HT1080 (cell line): Measurements from ENCODE around the gene RBM45. TPM values are rescaled to one million over a fixed set of nuclear protein-coding genes. Genes with fewer than 3 reads are reported as not detected.
"Not testable (repeated sequence)": the region's sequence is repeated elsewhere in the genome, so short reads cannot be mapped to it uniquely, and the experiment has no call there.

Experiments used
- DNase-seq: peaks from one replicate; pipeline ENCODE4 v3.0.0-alpha.2; 2015; ENCODE audit warnings: low read depth
- total RNA-seq: library from RNA; depleted of rRNA; stranded (reverse); fragments of >200 nt; shearing (Covaris generic); gene quantifications from 2 replicates; pipeline ENCODE4 v1.2.3, GENCODE V29; 2014

RBM45 gene
- total RNA-seq, 1 experiment from 2014 or later = 17.1 TPM

GRCh38 chr2:178105566-178105965 lies 6.7 kb upstream of the RBM45 start:
- no peak for DNase-seq

GRCh38 chr2:178106053-178106452 lies 6.2 kb upstream of the RBM45 start:
- no peak for DNase-seq

GRCh38 chr2:178108176-178108575 lies 4.1 kb upstream of the RBM45 start:
- no peak for DNase-seq

- DNase-seq = peak; percentile 52
Measured at GRCh38 chr2:178109813-178110212, 2.4 kb upstream of the RBM45 start.

DNA sequence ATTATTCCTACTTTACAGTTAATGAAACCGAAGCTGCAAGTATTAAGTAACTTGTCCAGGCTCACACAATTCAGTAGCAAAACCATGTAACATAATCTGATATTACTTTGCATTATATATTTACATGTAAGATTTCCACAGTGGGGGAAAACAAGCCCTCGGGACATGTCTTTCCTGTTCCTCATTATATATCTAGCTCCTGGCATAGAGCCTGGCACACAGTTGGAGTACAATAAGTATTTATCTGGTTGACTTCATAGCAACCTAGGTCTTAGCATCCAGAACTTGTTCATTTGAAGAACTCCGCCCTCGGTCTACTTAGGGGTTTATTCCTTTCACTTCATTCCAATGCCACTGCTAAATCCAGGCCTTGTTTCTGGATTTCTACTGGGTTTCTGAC lies 1.6 kb upstream of the RBM45 start:
- DNase-seq = no peak

- DNase-seq = no peak
Measured at GRCh38 chr2:178111743-178112142, 494 bp upstream of the RBM45 start.

DNA sequence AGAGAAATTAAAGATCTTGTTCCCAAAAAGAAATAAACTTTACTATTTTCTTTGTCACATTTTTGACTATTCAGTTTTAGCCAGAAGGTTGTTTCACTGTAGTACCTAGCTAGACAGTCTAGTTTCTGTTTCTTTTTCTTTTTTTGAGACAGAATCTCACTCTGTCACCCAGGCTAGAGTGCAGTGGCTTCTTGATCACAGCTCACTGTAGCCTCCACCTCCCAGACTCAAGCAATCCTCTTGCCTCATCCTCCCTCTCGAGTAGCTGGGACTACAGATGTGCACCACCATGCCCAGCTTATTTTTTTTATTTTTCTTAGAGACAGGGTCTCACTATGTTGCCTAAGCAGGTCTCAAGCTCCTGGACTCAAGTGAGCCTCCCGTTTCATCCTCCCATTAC lies 2.2 kb downstream of the RBM45 start:
- no peak for DNase-seq

DNA sequence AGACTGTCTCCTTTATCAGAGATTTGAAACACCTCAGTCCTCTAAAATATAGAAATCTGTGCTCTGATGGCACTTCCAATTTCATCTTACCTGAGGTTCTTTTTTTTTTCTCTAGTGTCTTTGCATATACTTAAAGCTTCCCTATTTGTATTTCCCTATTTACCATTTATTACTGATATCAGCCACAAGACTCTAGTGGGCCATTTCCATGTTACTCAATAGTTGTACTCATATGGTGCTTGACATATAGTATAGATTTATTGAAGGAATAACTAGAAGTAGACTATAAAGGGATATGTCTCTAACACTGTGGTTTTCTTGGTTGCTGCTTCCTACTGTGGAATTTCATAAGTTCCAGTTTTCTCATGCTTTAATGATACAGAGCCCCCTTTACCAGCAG lies 3.0 kb downstream of the RBM45 start:
- DNase-seq = no peak

DNA sequence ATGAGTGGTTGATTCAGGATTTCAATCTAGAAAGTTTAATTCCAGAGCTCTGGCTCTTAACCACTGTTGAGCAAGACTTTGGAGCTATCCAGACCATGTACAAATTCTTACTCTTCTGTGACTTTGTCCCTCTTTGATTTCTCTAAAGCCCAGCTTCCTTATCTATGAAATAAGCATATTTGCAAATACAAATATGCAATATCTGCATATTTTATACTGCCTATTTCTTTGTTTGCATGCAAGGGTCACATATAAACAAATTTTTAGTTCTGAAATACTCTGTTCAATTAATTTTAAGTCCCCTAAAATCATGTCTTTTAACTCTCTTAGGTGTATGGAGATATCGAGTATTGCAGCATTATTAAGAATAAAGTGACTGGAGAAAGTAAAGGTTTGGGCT lies 5.5 kb downstream of the RBM45 start:
- no peak for DNase-seq

- no peak for DNase-seq
Measured at GRCh38 chr2:178119179-178119922, 7.1 kb downstream of the RBM45 start.

- no peak for DNase-seq
Measured at GRCh38 chr2:178123163-178123562, 10.9 kb downstream of the RBM45 start.

GRCh38 chr2:178125125-178125524 lies 12.9 kb downstream of the RBM45 start:
- no peak for DNase-seq

GRCh38 chr2:178125862-178126261 lies 13.6 kb downstream of the RBM45 start:
- DNase-seq = no peak

GRCh38 chr2:178128836-178129630 lies 16.8 kb downstream of the RBM45 start:
- no peak for DNase-seq

DNA sequence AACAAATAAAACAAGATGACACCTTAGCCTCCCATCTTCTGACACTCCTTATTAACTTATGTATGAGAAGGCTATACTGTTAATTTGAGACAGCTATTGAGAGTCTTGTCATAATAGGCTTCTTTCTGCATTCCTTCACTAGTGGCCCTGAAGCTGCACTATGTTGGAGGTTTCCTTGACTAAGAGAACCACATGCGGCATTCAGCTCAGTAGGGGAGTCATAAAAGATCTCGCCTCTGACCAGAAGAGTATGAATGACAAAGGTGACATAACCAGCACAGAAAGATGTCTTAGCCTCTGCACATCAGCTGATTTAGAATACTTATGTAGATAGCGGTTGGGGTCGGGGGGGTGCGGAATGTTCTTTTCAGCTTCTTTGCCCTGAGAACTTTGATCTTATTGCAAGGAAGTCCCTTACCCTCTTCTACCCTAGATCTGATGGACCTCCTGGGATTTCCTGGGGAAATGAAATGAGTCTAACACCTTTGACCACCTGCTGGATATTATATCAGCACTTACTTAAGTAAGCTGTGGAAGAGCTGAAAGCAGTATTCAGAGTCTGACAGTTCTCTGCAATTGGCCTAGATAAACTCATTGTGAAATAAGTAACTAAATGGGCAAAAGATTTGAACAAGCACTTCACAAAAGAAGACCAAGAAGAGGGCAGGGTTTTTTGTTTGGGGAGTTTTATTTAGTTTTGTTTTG lies 24.2 kb downstream of the RBM45 start:
- no peak for DNase-seq

DNA sequence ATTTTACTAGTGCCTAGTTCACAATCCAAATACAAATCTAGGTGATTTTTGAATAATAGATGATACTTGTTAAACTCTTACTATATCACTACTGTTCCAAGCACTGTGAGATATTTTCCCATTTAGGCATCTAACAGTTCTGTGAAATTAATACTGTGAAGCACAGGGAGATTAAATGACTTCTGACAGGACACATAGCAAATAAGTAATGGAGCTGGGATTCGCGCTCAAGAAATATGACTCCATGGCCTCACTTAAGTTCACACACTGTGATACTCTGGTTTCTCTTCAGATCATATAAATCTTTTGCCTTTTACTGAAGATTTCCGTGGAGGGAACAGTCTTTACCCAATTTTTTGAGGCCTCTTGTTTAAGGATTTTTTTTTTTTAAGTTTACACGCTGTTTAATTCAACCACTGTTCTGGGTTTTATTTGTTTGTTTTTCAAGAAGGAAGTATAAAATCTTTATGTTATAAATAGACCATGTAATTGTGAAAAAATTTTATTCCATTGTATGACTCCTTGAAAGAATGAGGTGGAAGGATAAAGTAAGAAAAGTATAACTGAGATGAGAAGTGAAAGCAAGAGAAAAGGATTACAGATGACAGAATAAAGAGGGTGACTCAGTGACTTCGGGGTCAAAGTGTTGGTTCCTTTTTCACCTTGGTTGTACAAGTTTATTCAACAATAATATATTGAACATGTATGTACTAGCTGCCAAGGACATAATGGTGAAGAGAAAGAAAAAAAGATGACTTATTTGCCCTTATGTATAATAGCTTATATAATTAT lies 30.2 kb downstream of the RBM45 start:
- DNase-seq = no peak

GRCh38 chr2:178143481-178143880 lies 31.2 kb downstream of the RBM45 start:
- no peak for DNase-seq

- DNase-seq = no peak
Measured at GRCh38 chr2:178152033-178152432, 39.8 kb downstream of the RBM45 start.

DNA sequence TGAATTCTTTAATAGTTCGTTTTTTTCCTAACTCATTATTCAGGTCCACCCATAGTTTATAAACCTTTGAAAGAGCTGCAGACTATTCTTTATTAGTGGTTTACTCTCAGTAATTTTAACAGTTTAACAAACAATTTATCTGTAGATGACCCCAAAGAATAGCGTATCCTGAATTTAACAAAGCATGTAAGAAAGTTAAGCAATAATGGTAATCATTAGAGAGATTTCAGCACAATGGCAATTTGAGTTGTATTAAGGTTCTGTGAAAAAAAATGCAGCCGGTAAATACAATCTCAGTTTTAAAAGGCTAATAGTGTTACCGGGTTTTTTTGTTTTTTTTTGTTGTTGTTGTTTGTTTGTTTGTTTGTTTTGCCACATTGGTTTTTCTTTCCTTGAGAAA lies 40.3 kb downstream of the RBM45 start:
- DNase-seq = no peak

GRCh38 chr2:178152977-178153376 lies 40.7 kb downstream of the RBM45 start:
- DNase-seq = no peak

DNA sequence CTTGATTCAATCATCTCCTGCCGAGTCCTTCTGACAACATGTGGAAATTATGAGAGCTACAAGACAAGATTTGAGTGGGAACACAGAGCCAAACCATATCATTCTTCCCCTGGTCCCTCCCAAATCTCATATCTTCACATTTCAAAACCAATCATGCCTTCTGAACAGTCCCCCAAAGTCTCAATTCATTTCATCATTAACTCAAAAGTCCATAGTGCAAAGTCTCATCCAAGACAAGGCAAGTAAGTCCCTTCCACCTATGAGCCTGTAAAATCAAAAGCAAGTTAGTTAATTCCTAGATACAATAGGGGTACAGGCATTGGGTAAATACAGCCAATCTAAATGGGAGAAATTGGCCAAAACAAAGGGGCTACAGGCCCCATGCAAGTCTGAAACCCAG lies 41.6 kb downstream of the RBM45 start:
- DNase-seq = not testable (repeated sequence)
